ENCODE data around the gene SDR42E1.
A peak's percentile ranks its signal among the peaks of the same experiment; 100 is the strongest.

Gene SDR42E1, protein sequence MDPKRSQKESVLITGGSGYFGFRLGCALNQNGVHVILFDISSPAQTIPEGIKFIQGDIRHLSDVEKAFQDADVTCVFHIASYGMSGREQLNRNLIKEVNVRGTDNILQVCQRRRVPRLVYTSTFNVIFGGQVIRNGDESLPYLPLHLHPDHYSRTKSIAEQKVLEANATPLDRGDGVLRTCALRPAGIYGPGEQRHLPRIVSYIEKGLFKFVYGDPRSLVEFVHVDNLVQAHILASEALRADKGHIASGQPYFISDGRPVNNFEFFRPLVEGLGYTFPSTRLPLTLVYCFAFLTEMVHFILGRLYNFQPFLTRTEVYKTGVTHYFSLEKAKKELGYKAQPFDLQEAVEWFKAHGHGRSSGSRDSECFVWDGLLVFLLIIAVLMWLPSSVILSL

DNA sequence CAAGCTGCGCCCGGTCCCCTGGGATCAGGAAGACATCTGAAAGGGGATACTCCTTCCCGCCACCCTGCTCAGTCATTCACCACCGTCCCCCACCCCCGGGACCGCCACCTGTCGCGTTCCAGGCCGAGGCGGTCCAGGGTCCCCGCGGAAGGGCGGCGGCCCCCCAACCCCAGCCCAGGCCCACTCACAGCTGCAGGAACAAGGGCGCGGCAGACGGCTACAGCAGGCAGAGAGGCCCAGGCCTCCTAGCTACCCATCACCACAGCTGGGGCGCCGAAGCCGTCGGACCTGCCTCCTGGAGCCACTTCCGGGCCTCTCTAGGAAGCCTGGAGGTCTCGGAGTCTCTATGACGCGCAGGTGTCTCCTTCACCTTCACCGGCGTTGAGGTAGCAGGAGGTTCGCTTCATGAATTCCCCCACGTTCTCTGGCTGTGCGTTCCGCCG is at the start of gene SDR42E1:
SDR42E1 (minus strand) TSS at position 272 of the 443 bp plus-strand sequence. CDS start 10,612 bp downstream, outside the sequence.
- DNase-seq (ENCODE audit: low read depth), result no peak

DNA sequence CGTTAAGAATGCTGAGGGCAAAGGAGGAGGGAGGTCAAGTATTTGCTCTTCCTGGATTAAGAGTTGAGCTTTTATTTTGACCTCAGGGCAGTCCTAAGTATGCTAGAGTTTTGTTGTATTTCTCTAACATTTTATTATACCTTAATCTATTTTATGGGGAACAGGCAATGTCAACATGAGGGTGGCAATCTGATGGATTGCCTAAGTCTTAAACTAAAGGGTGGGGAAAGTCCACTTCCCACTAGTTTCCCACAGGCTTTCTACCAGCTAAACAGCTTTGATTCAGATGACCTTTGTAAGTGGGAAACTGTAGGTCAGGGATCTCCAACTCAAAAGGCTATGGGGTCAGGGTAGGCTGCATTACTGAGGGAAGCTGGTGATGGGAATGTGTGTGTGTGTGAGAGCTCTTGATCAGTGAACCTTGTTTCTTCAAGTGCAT is 48.7 kb upstream of the SDR42E1 start:
- peak; percentile 3 for DNase-seq (ENCODE audit: low read depth)

DNA sequence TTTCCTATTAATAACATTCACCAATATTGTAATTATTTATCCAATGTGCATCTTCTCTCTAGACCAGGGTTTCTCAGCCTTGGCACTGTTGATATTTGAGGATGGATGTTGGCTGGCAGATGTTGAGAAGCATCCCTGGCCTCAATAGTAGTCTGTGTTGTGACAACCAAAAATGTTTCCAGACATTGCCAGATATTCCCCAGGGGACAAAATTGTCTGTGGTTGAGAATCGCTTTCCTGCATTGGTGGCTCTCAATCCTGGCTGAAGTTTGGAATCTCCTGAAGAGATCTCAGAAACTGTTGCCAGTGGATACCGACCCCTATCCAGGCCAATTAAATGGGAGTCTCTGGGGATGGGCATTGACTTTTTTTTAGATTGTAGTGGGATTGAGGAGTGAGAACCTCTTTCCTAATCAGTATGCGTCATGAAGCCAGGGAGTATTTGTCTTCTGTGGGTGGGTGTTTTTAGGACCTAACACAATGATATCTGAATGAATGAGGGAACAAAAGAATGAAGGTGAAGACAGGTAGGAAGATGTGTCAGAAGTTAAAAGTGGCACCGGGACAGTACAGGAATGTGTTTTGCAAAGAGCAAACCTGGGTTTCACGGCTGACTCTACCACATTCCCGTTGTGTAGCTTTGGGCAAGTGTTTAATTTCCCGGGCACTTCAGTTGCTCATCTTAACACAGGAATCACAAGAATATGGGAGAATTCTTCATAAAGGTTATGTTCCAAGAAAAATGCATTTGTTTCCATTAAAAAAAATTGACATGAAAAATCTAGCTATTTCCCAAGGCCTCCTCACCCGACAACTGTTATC is 48.1 kb upstream of the SDR42E1 start:
- DNase-seq (ENCODE audit: low read depth), result no peak

DNA sequence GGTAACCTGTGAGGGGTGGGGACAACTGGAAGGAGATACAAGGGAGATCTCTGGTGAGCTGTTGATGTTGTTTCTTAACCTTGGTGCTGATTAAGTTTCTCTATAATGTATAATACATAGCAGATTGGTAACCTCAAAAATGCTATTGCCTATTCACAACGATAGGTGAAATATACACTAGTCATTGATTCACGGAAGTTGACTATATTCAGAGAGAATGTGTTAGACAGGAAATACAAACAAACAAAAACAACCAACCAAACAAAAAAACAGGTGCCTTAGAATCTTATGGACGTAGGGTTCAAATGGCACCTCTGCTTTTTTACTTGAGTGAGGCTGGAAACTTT is 45.3 kb upstream of the SDR42E1 start:
- no peak for DNase-seq (ENCODE audit: low read depth)

DNA sequence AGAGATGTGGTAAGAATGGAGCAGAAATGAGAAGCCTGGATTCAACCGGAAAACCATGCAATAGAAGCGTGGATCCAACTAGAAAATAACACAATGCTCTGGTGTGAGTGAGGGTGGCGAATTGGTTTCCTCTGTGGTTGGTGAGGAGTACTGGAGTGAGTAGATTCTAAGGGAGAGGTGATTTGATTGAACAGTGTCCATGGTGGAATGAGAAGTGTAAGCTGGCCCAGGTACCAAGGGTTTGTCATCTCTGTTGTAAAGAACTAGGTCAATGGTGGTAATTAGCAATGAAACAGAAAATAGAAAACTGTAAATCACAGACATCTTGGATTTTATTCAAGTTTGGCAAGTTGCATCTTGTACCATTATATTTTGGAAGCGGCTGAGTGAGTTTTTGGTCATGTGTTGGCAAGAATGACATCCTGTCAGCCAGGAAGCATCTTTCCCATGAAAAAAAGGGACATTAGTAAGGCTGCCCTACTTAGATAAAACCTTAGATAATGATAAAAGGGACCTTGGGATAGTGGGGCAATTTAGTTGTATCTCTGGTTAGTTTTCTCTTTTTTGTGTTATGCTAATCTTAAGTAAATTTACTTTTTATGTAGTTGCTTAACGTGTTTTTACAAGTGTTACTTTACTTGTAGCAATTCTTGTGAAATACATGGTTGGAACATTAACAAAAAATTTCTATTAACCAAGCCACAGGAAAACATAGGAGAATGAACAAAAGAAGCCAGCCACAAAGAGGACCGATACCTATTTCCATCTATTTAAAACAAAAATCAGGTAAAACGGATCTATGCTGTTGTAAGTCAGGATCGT is 44.7 kb upstream of the SDR42E1 start:
- DNase-seq (ENCODE audit: low read depth), result no peak

DNA sequence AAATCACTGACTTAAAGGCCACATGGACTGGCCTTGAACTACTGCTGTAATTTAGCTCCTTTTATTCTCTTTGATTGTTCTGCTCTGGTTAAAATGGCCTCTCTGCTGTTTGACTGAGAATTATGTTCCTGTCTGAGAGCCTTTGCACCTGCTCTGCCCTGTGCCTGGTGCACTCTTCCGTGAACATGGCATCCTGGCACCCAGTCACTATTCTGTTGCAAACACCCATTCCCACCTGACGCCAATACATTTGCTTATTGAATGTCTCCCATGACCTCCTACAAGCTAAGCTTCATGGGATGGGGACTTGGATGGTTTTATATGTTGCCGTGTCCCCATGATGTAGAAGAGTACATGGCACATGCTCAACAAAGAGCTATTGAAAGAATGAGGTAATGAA is 43.8 kb upstream of the SDR42E1 start:
- no peak for DNase-seq (ENCODE audit: low read depth)

DNA sequence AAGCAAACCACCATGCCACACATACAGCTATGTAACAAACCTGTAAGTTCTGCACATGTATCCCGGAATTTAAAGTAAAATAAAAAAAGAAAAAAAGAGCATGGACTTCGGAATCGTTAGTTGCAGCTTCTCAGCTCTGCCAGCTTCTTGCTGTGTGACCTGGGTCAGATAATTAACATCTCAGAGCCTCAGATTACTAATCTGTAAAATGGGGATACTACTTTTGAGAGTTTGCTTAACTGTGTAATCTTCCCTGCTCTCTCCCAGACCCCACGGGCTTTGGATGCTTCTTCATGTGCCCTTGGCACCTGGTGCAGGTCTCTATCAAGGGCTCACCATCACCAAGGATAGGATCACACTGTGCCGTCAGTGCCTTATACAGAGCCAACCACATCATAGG is 40.4 kb upstream of the SDR42E1 start:
- no peak for DNase-seq (ENCODE audit: low read depth)

DNA sequence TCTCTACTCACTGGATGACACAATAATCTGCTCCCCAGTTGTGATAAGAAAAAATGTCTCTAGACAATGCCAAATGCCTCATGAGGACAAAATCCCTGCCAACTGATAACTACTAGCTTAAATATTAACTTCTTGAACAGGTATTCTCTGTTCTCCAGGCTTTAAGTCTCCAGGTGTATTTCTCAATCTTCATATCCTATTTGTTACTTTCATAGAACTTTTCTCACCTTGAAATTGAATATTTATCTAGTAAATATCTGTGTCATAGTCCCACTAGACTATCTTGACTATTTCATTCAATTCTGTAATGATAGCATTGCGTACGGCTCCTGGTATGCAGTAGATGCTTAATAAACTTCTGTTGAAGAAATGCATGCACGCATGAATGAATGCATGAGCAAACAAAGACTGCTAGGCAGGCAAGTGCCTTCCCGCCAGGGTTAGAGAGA is 39.7 kb upstream of the SDR42E1 start:
- no peak for DNase-seq (ENCODE audit: low read depth)

DNA sequence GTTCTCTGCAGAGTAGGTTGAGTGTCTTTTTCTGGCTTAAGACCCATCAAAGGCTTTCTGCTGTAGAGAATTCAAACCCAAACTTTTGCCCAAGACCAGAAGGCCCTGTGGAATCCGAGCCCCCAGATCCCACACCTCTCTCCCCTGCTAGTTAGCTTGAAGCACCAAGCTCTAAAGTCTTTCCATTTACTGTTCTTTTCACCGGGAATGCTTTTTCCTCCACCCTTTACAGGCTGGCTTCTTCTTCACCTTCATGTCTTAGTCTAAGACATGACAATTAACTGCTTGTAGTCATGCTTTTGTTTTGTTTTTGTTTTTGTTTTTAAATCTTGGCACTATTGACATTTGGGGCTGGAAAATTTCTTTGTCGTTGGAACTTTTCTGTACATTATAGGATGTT is 39.2 kb upstream of the SDR42E1 start:
- DNase-seq (ENCODE audit: low read depth), result no peak

DNA sequence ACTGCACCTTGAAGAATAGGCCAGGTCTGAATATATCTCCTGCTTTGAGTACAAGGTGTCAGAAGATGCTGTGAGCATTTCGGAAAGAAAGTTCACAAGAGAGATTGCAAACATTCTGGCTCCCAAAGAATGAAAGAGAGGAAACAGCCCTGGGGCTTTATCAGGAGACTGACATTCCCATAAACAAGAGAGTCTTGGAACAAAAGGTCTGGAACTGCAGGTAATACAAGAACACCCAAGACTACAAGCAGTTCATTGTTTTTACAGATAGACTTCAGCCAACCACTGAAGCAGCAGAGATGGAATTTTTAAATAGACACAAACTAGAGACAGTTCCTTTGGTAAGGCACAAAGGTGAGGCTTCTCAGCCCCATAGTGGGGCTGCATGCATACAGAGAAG is 38.2 kb upstream of the SDR42E1 start:
- DNase-seq (ENCODE audit: low read depth), result no peak

DNA sequence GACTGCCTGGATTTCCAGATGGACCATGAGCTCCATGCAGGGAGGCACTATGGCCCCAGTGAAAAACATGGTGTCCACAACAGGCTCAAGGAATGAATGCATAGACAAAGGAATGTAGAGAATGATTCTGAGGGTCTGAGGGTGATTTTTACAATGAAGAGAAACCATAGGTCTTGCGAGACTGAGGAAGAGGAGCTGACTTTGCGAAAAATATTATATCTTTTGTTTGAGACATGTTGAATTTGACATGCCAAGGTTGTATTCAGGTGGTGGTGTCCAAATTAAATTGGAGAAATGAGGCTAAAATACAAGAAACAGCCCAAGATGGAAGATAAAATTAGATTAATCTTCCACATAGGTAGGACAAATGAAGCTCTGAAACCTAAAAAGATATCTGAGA is 36.5 kb upstream of the SDR42E1 start:
- no peak for DNase-seq (ENCODE audit: low read depth)

DNA sequence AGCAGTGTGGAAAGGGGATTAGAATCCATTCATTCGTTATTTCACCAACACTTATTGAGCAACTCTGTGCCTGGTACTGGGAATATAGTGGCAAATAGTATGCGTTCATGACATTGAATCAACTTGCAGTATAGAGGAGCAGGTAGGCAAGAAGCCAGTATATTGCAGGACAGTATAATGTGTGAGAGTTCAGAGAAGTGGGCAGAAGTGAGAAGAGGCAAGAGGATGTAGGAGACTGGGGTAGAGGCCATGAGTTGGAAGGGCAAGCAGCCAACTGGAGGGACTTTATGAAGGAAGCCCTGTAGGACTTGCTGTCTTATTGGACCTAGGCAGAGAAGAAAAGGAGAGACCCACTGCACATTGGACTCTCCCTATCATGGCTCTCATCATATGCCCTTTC is 36.1 kb upstream of the SDR42E1 start:
- no peak for DNase-seq (ENCODE audit: low read depth)

DNA sequence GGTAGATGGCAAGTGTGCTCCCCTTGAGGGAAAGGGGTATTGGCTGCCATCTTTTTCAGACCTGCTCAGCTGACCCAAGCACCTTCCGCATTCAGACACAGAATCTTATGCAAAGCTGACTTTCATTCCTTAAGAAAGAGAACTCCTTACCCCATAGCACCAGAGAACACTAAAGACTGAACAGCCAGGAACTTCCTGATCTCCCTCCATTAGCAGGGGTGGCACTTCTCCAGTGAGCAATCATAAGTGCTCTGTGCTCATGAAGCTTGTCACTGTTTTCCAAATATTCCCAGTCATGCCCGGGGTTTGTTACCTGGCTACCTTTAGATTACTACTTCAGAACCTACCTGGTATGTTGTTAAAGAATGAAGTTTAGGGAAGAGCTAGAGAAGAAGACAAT is 35.7 kb upstream of the SDR42E1 start:
- DNase-seq (ENCODE audit: low read depth), result no peak

DNA sequence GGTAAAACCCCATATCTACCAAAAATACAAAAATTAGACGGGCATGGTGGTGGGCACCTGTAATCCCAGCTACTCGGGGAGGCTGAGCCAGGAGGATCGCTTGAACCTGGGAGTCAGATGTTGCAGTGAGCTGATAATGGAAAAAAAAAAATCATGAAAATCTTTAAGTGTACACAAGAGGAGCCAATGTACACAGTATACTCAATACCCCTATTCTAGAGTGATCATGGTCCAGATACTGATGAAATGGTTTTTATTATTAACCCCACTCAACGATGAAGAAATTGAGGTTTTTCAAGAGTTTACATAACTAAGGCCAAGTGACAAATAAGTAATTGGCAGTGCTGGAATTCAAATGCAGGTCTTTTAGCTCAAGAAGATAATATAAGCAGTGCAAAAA is 35.3 kb upstream of the SDR42E1 start:
- no peak for DNase-seq (ENCODE audit: low read depth)

DNA sequence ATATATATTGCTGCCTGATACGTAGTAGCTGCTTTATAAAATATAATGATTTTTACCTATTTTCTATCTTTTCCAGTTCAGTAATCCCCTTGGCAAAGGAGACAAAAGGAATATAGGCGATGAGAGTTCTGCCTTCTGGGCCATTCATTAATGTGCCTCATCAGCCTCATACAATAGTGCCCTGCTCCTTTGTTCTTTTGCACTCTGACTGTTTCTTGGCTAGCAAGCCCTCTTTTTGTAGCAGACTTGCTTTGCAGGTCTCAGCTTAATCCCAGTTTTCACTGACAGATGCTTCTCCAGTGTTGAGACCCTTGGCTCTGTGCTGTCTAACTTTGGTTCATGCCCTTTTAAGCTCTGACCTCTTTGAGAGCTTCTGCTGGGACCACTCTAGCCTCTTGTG is 34.2 kb upstream of the SDR42E1 start:
- DNase-seq (ENCODE audit: low read depth), result no peak

DNA sequence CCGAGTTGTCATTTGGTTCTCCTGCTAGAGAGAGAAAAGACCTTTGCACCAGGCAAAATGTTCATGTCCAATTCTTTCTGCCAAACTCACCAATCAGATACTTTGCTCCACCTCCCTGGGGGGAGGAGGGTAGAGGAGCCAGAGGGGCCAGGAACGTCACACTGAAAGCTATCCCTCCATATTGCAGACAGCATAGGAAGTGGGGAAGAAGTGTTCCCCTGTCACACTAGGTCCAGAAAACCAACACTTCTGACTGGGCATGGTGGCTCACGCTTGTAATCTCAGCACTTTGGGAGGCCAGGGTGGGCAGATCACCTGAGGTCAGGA is 33.3 kb upstream of the SDR42E1 start:
- no peak for DNase-seq (ENCODE audit: low read depth)

DNA sequence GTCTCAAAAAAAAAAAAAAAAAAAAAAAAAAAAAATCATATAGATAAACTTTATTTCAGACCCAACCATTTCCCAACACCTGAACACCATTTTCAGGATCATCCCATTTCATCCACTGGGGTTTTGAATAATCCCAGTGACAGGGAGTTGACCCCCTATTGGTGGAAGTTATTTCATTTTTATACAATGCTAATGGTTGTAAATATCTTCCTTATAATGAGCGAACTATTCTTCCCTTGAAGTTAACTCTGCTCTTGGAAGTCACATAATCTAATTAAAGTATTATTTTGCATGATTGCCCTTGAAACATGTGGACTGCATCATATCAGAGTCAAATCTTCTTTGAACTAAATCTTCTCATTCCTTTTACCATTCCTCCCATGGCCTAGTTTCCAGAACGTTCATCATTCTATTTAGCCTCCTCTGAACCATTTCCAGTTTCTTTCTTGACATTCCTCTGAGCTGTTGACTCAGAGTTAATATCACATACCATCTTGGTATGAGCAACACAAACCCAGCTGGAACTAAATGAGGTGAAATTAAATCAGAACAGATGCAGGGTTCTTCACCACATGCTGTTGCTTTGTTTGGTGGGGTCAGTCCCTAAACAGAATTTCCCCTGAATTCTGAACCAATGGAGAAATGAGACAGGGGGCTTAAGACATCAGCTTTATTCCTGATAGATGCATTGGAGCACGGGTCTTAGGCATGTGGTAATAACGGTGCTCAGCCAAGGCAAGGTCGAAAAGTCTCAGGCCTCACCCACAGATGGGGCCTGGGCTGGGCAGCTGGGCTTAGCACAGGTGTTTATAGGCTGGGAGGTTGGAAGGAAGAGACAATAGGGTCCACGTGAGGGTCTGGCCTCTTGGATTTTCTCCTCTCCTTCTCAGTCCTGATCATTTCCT is 32.7 kb upstream of the SDR42E1 start:
- DNase-seq (ENCODE audit: low read depth), result peak; percentile 85

DNA sequence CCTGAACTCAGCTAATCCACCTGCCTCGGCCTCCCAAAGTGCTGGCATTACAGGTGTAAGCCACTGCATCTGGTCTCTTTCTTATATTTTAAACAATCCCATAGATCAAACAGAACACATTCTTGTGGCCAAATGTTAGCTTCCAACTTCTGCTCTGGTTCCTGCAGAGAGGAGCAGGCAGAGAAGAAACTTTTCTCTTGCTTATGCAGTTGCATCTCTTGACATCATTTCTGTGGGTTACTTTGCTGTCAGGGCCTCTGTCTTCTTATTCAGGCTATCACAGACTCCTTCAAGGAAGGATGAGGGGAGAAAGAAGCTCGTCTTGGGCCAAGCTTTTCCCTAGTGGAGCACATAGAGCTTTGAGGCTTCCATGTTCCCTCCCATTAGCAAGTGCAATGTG is 31.6 kb upstream of the SDR42E1 start:
- peak; percentile 2 for DNase-seq (ENCODE audit: low read depth)

DNA sequence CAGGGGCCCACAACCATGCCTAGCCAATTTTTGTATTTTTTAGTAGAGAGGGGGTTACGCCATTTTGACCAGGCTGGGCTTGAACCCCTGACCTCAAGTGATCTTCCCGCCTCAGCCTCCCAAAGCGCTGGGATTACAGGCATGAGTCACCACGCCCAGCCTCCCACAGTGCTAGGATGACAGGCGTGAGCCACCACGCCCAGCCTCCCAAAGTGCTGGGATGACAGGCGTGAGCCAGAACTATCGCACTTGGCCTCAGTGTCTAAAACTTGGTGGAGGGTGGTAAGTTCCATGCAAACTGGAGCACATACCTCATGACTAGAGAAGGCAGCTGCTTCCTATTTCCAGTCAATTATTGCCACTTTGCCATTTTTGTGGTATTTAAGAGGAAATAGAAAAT is 30.9 kb upstream of the SDR42E1 start:
- DNase-seq (ENCODE audit: low read depth), result no peak

DNA sequence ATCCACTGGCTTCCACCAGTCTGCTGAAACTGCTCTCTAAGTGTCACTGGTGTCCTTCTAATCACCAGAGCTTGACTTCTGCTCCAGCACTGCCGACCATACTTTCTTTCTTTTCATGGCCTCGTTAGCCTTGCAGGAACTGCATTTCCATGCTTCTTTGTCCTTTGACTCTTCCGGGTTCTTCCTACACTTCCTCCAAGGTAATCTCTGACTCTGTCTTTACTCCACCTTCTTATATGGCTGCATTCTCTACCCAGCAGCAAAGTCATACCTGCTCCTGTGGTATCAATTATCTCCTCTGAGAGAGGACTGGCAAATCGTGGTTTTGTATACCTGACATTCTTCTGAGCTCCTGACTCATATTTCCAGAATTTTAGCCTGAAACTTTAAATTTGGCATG is 30.3 kb upstream of the SDR42E1 start:
- no peak for DNase-seq (ENCODE audit: low read depth)

DNA sequence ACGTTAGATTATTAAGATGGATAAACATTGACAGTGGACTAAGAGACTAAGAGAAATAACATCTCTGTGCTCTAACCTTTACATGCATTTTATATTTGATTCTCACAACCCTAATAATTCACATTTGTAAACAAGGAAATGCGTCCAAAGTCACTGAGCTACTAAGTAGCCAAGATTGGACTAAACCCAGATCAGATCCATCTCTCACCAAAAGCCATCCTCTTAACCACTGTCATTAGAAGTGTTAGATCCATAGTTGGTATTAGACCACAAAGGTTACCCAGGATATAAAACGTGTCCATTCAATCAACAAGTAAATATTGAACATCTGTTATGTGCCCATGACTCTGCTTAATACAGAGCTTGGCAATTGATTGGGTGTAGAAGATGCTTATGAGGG is 29.0 kb upstream of the SDR42E1 start:
- DNase-seq (ENCODE audit: low read depth), result no peak

DNA sequence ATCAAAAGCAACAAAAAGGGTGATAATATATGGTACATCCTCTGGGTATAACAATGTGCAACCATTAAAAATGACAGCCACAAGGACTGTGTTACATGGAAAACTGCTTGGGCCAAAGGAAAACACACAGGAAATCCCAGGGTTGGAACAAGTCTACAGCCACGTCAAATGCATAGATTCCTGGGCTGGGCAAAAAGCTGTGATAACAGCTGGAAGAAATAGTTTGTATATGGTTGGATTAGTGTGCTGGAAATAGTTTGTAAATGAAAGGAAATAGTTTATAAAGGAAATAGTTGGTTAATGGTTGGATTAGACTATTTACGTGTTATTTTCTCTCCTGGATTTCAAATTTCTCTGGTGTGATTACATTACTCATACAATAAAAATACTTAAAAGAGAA is 26.4 kb upstream of the SDR42E1 start:
- DNase-seq (ENCODE audit: low read depth), result no peak

Measured in iris pigment epithelial cell (primary cell).